ENCODE data around the gene TRAPPC2L.

TRAPPC2L gene

GRCh38 chr16:88857728-88858339 lies 907 bp downstream of the TRAPPC2L start:
- Histone ChIP-seq H3K27ac (peak overlapping the region; percentile 80 to 84), H3K4me1 (peaks cover 0 to 33% (median 17%) of the 10 kb centered on the region in 4 donors), H3K4me3 (peak overlapping the region; percentile 84 to 97), H3K27me3 (no peaks in the 10 kb centered on the region), H3K36me3 (peaks cover 29 to 46% (median 37%) of the 10 kb centered on the region in 3 donors), H3K9me3 (no peaks in the 10 kb centered on the region)
- peak; percentile 45 to 53 for TF ChIP-seq CTCF (IDR thresholded peaks at IDR 0.05)
- intact Hi-C loops (cut with DNase I; ENCODE audit: low total_unique reads) = no loop called here
- DNase-seq = peak; percentile 78 to 81

DNA sequence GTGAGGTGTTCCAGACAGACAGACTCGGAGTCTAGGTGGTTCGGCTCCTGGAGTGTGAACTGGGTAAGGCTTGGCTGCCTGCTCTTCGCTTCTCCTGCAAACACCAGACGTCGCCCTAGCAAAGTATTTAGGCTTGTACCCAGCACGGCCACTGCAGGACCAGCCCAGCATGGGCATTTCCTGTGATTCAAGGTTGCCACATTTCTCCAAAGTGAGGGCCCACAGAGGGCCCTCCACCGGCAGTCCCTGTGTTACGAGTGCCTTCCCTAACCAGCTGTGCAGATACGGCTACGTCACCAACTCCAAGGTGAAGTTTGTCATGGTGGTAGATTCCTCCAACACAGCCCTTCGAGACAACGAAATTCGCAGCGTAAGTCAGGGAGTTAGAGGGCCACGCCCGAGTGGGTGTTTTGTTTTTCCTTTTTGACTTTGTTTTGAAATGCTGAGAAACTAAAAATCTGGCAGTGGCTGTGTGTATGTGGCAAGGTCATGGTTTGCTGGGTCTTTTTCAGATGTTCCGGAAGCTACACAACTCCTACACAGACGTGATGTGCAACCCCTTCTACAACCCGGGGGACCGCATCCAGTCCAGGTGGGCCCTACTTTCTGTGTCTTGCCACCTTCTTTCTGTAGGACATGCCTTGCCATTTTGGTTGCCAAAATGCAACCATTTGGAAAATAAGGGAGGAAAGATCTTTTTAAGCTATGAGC lies 2.6 kb downstream of the TRAPPC2L start:
- no peak overlapping the region for H3K27ac ChIP-seq
- TF ChIP-seq CTCF (IDR thresholded peaks at IDR 0.05) = no peak
- peaks cover 29 to 53% (median 41%) of the 10 kb centered on the region in 3 donors for H3K36me3 ChIP-seq
- H3K4me3 ChIP-seq = no peak overlapping the region
- no peaks in the 10 kb centered on the region for H3K9me3 ChIP-seq
- no peak for DNase-seq
- peaks cover 0 to 30% (median 17%) of the 10 kb centered on the region in 4 donors for H3K4me1 ChIP-seq
- peaks cover 0 to 4% of the 10 kb centered on the region in 2 donors for H3K27me3 ChIP-seq
- intact Hi-C loops (cut with DNase I; ENCODE audit: low total_unique reads) = loop anchor here (10.0 kb wide), 2 partner anchors 125 to 365 kb away; no protein-coding TSS in a partner anchor

GRCh38 chr16:88861359-88861758 lies 4.4 kb downstream of the TRAPPC2L start:
- Histone ChIP-seq H3K27me3 (peaks cover 0 to 19% of the 10 kb centered on the region in 2 donors), H3K9me3 (no peaks in the 10 kb centered on the region), H3K4me1 (peaks cover 0 to 14% (median 9%) of the 10 kb centered on the region in 4 donors), H3K4me3 (no peak overlapping the region), H3K36me3 (peaks cover 29 to 52% (median 41%) of the 10 kb centered on the region in 3 donors), H3K27ac (no peak overlapping the region)
- no peak for DNase-seq
- TF ChIP-seq CTCF (IDR thresholded peaks at IDR 0.05) = no peak
- intact Hi-C loops (cut with DNase I; ENCODE audit: low total_unique reads) = loop anchor here (10.0 kb wide), 2 partner anchors 127 to 363 kb away; no protein-coding TSS in a partner anchor

GRCh38 chr16:88862968-88863367 lies 6.0 kb downstream of the TRAPPC2L start:
- Histone ChIP-seq H3K9me3 (no peaks in the 10 kb centered on the region), H3K27ac (no peak overlapping the region), H3K36me3 (peaks cover 29 to 52% (median 41%) of the 10 kb centered on the region in 3 donors), H3K4me1 (peaks cover 0 to 8% (median 4%) of the 10 kb centered on the region in 4 donors), H3K4me3 (no peak overlapping the region), H3K27me3 (peaks cover 0 to 29% of the 10 kb centered on the region in 2 donors)
- DNase-seq = no peak
- no peak for TF ChIP-seq CTCF (IDR thresholded peaks at IDR 0.05)
- intact Hi-C loops (cut with DNase I; ENCODE audit: low total_unique reads) = loop anchor here (10.0 kb wide), 2 partner anchors 128 to 362 kb away; no protein-coding TSS in a partner anchor

DNA sequence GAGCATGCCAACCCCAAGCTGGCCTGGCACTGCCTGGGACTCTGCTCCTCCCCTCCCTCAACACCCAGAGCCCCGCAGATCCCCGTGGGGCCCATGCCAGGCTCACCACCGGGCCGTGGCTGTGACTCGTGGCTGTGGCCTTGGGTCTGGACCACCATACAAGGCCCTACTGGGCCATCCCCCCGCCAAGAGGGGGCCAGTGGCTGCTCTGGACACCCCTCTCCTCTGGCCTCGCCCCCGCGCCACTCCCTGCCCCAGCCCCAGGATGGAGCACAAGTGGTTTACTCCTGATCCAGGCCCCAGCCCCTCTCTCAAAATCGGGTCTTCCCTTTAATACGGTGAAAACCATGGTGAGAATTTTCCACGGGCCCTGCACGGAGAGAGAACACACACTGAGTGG lies 6.5 kb downstream of the TRAPPC2L start:
- Histone ChIP-seq H3K36me3 (peaks cover 29 to 52% (median 41%) of the 10 kb centered on the region in 3 donors), H3K4me1 (peaks cover 0 to 4% (median under 1%) of the 10 kb centered on the region in 4 donors), H3K9me3 (no peaks in the 10 kb centered on the region), H3K27ac (no peak overlapping the region), H3K4me3 (no peak overlapping the region), H3K27me3 (peaks cover 0 to 30% of the 10 kb centered on the region in 2 donors)
- no peak for TF ChIP-seq CTCF (IDR thresholded peaks at IDR 0.05)
- DNase-seq = no peak
- intact Hi-C loops (cut with DNase I; ENCODE audit: low total_unique reads) = loop anchor here (10.0 kb wide), 2 partner anchors 129 to 361 kb away; no protein-coding TSS in a partner anchor
